Right lung (tissue), 10 donors: Measurements from ENCODE around the gene TPRN. TPM values are rescaled to one million over a fixed set of nuclear protein-coding genes. Genes with fewer than 3 reads are reported as not detected.
"Not testable (repeated sequence)": the region's sequence is repeated elsewhere in the genome, so short reads cannot be mapped to it uniquely, and the experiment has no call there.

Experiments used
- DNase-seq, 2 donors: peaks; one replicate each; pipeline ENCODE4 v3.0.0-alpha.2; 2013
- long read RNA-seq, 8 donors: transcript quantifications; one replicate each; lab custom pipeline, GENCODE V29; 2026
- polyA plus RNA-seq, 5 donors: library from polyadenylated mRNA; unstranded; fragments of 120-200 nt; gene quantifications; one replicate each; pipeline versions ENCODE4 v1.2.1 to v1.2.3, GENCODE V29; 2013; ENCODE audit warnings: inconsistent platforms in 1 of 5, low replicate concordance in 1 of 5; ENCODE audit not compliant: insufficient read length in 5 of 5, insufficient read depth in 1 of 5

The TPRN gene, protein sequence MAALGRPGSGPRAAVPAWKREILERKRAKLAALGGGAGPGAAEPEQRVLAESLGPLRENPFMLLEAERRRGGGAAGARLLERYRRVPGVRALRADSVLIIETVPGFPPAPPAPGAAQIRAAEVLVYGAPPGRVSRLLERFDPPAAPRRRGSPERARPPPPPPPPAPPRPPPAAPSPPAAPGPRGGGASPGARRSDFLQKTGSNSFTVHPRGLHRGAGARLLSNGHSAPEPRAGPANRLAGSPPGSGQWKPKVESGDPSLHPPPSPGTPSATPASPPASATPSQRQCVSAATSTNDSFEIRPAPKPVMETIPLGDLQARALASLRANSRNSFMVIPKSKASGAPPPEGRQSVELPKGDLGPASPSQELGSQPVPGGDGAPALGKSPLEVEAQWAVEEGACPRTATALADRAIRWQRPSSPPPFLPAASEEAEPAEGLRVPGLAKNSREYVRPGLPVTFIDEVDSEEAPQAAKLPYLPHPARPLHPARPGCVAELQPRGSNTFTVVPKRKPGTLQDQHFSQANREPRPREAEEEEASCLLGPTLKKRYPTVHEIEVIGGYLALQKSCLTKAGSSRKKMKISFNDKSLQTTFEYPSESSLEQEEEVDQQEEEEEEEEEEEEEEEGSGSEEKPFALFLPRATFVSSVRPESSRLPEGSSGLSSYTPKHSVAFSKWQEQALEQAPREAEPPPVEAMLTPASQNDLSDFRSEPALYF
- polyA plus RNA-seq: 10 to 100 TPM in 2 of 5 donors, 1 to 10 TPM in 3; 5.9 to 12.1 (median 7.6) TPM
- long read RNA-seq, donor 1, transcript TPRN-202 (4 exons, 2,661 nt): major isoform, 5 of 11 reads
- long read RNA-seq, donor 1, partial matches to known transcripts: 6 of 11 reads
- long read RNA-seq, donor 1, other reads (novel, unspliced or antisense): 0 of 11 reads
- long read RNA-seq, donor 2, partial matches to known transcripts: 0 of 4 reads
- long read RNA-seq, donor 2, other reads (novel, unspliced or antisense): 0 of 4 reads
- long read RNA-seq, donor 3, transcript TPRN-202 (4 exons, 2,661 nt): major isoform, 7 of 9 reads
- long read RNA-seq, donor 3, partial matches to known transcripts: 0 of 9 reads
- long read RNA-seq, donor 3, other reads (novel, unspliced or antisense): 0 of 9 reads
- long read RNA-seq, donor 4, partial matches to known transcripts: 0 of 1 reads
- long read RNA-seq, donor 4, other reads (novel, unspliced or antisense): 0 of 1 reads
- long read RNA-seq, donor 5, partial matches to known transcripts: 0 of 5 reads
- long read RNA-seq, donor 5, other reads (novel, unspliced or antisense): 0 of 5 reads
- long read RNA-seq, donor 6, partial matches to known transcripts: 0 of 4 reads
- long read RNA-seq, donor 6, other reads (novel, unspliced or antisense): 0 of 4 reads
- long read RNA-seq, donor 7, partial matches to known transcripts: 312 of 313 reads
- long read RNA-seq, donor 7, other reads (novel, unspliced or antisense): 0 of 313 reads
- long read RNA-seq, donor 8: 0 reads

DNA sequence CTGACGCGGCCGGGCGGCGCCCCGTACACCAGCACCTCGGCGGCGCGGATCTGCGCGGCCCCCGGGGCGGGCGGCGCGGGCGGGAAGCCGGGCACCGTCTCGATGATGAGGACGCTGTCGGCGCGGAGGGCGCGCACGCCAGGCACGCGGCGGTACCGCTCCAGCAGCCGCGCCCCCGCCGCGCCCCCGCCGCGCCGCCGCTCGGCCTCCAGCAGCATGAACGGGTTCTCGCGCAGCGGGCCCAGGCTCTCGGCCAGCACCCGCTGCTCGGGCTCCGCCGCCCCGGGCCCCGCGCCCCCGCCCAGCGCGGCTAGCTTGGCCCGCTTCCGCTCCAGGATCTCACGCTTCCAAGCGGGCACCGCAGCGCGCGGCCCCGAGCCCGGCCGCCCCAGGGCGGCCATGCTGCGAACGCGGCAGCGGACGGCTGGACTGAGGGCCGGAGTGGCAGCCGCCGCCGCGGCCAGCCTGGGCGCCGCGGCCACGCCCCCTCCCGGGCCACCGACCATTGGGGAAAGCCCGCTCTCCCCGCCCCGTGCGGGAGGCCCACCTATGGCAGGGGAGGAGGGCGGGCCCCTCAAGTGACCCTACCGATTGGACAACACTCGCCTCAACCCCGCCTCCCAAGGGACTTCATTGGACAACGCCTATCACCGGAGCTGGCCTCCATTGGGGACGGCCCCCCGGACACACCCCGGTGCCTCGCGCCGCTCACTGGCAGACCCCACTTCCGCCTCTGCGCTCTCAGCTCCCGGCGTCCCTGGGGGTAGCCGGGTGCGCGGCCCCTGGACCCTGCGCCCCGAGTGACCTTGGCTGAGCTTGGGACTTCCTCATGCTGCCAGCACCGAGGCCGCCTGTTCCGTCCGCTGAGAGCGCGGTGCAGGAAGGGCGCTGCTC lies at the start of gene TPRN:
Gene TPRN, minus strand, starts transcription at position 431 of the 894 bp plus-strand sequence. Its CDS starts 30 bp downstream, at position 401.
- DNase-seq: peak; percentile 97 to 98

DNA sequence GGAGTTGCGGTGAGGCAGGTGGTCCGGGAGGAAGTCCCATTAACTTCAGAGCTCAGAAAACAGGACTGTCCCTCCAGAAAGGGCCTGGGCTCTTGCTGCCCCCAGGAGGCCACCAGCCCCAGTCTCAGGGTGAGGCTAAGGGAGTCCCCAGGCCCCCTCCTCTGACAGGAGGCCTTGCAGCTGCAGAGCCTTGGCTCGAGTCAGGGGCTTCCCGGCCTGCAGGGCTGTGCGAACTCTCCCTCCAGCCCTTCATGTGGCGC lies 47.3 kb upstream of the TPRN start:
- DNase-seq: no peak

DNA sequence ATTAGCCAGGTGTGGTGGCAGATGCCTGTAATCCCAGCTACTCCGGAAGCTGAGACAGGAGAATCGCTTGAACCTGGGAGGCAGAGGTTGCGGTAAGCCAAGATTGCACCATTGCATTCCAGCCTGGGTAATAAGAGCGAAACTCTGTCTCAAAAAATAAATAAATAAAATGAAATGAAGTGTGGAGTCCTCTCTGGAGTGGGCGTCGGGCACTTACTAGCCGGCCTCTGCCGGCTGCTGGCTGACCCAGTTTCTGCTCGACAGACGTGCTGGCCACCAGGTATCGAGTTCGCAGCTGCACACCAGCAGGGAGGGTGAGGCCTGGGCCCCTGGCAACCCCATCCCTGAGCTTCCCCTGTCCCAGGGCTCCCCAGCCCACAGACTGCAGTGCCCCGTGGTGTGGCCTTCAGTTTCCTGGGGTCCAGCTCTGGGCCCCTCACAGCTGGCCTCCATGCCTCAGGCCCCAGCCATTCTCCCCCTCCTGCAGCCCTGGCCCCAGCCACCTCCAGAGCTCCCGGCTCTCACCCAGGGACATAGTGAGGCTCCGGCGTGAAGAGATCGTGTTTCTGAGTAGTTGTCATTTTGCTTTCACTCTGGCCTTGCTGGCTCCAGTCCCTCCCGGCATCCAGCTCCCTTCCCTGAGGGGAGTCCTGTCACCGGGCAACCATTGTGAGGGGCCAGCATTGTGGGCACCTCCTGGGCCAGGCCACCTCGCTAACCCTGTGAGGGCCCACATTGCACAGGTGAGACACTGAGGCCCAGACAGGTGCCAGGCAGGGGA lies 46.8 kb upstream of the TPRN start:
- DNase-seq: no peak

DNA sequence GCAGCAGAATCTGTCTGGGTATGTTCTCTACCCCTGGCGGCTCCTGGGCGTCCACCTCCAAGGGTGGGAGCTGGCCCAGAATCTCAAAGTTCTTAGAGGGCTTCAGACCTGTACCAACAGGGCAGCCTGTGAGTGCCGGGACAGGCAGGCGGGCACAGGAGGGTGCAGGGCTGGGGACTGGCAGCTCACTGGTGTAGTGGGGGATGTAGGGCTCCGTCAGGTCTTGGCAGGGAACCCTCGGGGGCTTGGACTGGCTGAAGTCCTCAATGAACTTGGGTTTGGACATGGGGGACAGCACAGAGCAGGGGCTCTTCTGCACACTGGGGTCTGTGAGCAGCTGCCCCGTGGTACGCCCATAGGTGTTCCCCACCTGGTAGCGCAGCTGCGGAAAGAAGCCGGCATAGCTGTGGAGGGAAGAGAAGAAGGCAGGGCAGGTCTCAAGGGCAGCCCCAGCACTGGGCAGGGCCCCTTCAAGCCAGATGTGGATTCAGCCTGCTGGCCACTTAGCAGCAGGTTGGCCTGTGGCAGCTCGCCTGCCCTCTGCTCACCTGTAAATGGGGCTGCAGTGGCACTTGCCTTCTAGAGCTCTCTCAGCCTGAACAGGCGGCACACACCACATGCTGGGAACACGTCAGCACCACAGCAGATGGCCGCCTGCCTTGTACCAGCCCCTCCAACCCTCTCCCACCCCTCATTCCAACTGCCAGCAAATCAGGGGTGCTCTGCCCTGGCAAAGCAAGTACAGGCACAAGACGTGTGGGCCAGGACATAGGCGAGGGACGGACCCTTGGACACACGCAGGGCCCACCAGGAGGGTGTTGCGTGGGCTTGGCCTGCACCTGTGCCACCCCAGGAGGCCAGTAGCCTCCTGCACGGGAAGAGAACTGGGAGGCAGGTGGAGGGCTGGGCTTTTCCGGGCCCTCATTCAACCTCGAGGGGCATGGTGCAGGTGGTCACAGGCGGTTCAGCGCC lies 45.2 kb upstream of the TPRN start:
- DNase-seq: no peak

DNA sequence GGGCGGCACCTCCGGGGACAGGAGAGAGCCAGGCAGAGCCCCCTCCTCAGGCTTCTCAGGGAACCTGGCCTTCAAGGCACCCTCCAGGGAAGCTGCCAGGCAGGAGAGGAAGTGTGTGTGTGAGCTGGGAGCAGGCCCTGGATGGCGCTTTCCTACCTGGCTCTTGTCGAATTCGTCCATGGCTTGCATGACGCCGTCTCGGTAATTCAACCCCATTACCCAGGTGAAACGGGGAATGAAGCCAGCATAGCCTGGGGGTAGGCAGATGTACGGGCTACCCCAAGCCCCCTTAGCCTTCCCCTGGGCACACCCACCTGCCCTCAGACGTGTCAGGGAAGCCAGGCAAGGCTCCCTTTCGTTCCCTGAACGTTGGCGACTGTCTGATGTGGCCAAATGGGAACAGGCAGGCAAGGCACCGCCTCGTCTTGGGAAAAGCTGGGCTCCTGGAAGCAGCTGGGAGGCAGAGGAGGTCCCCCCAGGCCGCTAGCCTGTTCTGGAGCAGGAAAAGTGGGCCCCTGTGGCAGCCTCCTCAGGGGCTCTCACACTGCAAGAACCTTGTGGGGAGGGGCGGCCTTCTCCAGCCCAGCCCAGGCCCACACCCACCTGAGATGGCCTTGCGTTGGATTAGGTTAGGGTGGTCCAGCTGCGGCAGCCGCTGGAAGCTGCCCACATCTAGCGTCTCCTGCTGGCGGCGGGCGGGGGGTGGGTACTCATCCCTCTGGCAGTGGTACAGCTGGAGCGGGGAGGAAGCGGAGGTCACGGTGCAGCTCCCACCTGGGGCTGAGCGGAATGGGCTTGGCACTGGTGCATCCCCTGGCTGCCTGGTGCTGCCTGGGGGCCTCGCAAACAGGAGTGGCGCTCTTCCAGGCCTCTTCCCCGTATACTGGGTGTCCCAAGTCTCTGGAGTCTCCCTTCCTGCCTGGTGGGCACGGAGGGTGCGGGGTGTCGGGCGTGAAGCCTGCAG lies 44.2 kb upstream of the TPRN start:
- DNase-seq: no peak

DNA sequence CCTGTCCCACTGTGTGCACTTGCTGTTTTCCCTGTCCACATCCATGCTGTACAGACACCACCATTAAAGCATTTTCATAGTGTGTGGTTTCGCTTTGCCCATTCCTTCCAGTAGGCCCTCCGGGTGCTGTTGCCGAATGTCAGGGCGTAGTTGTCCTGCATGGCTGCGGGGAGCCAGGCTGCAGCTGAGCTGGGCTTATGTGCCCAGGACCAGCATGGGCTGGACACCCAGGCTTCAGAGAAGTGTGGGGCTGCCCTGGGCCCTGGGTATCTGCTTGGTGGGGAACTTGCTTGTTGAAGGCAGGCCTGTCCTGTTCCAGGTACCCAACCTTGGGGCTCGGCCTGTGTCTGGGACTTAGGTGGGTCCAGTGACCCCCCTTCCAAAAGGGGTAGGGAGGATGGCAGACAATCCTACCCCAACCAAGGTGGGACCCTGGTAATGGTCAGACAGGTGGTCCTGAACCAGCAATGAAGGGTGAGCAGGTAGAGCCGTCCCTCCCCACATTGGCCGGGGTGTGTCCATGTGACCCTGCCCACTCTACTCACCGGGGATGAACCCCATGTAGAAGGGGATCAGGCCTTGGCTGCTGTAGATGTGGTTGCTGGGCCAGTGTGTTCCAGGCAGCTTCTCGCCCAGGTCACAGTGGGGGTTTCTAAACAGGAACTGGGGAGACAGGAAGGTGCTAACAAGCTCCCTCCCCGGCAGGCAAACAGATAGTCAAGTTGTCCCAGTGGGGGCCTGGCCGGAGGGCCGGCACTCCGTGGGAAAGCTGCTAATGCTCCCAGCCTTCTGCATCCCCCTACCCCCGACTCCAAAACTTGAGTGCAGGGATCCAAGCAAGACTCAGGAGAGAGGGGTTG lies 43.3 kb upstream of the TPRN start:
- no peak for DNase-seq

DNA sequence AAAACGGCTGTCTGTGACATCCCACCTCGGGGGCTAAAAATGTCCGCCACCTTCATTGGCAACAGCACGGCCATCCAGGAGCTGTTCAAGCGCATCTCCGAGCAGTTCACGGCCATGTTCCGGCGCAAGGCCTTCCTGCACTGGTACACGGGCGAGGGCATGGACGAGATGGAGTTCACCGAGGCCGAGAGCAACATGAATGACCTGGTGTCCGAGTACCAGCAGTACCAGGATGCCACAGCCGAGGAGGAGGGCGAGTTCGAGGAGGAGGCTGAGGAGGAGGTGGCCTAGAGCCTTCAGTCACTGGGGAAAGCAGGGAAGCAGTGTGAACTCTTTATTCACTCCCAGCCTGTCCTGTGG lies 42.7 kb upstream of the TPRN start:
- DNase-seq: not testable (repeated sequence)

DNA sequence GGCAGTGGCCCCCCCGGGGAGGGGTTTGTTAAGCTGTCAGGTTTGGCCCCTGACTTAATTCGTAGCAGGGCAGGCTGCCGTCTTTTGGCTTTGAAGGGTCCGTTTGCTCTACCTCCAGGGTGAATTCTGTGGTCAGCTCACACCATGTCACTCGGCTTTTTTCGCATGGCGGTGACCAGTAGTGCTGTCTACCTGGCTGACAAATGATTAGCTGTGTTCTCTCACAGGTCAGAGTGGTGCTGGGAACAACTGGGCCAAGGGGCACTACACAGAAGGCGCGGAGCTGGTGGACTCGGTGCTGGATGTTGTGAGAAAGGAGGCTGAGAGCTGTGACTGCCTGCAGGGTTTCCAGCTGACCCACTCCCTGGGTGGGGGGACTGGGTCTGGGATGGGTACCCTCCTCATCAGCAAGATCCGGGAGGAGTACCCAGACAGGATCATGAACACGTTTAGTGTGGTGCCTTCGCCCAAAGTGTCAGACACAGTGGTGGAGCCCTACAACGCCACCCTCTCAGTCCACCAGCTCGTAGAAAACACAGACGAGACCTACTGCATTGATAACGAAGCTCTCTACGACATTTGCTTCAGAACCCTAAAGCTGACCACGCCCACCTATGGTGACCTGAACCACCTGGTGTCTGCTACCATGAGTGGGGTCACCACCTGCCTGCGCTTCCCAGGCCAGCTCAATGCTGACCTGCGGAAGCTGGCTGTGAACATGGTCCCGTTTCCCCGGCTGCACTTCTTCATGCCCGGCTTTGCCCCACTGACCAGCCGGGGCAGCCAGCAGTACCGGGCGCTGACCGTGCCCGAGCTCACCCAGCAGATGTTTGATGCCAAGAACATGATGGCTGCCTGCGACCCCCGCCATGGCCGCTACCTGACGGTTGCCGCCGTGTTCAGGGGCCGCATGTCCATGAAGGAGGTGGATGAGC lies 42.0 kb upstream of the TPRN start:
- DNase-seq: no peak

DNA sequence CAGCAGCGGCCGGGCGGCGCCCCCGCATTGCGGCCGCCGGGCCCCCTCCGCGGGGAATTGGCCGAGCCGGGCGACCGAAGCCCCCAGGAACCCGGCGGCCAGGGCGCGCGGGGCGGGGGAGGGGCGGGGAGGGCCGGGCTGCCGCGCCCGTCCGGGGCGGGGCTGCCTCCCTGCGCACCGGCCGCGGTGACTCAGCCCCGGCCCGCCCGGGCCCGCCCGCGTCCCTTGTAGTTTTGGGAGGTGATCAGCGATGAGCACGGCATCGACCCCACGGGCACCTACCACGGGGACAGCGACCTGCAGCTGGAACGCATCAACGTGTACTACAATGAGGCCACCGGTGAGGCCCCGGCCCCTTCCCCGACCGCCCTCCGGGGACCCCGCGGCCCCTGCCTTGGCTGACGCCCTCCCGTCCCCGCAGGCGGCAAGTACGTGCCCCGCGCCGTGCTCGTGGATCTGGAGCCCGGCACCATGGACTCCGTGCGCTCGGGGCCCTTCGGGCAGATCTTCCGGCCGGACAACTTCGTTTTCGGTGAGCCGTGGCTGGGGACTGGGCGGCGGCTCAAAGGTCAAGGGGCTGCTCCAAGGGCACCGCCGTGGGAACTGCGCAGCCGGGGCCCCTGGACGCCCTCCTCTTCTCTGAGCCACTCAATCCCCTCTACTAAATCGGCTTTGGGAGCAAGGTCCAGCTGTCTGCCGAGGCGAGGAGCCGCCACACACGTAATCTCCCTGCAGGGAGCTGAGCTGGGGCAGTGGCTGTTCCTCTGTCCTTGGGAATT lies 41.1 kb upstream of the TPRN start:
- no peak for DNase-seq

DNA sequence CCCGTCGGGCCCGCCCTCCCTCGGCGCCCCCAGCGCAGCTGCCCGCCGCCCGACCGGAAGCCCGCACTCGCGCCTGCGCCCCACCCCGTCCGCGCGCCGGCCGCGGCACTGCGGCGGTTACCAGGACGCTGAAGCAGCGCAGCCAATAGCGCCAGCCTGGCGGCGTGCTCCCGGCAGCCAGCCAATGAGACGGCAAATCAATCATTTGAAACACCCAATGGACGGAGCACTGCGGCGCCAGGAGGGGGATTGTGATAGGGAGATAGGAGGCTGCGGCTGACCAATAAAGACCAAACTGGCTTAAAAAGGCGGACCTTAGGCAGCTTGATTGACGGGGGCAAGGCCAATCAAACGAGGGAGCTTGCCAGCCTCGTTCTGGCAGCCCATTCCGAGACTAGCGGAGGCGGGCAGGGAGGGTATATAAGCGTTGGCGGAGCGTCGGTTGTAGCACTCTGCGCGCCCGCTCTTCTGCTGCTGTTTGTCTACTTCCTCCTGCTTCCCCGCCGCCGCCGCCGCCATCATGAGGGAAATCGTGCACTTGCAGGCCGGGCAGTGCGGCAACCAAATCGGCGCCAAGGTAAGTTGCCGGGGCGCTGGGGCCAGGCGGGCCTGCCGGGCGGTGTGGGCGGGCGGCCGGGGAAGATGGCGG lies 40.4 kb upstream of the TPRN start, which contains the start of gene TUBB4B:
Gene TUBB4B, plus strand, starts transcription at position 447 of the 649 bp plus-strand sequence. Its CDS starts 74 bp downstream, at position 521.
- peak; percentile 100 for DNase-seq

DNA sequence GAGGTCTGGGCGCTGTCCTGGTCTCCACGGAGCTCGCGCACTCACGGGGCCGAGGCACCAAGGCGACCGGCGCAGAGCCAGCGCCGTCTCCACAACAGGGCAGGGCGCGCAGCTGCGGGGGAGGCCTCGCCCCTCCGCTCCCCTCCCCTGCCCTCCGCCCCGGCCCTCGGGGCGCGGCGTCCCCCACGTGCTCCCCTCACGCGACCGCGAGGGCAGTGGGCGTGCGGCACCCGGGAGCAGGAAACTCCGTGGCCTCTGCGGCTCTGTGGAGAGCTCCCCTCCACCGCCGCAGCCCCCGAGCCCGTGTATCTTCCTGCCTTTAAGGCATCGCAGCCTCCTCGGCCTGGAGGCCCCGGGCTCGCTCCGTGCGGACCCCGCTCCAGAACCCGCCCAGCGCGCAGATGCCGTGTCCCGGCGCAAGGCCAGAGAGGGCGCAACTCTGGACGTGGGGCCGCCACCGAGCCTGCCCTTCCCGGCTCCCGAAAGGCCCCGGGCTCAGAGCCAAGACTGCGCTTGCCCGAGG lies 39.8 kb upstream of the TPRN start:
- peak; percentile 88 to 92 for DNase-seq

DNA sequence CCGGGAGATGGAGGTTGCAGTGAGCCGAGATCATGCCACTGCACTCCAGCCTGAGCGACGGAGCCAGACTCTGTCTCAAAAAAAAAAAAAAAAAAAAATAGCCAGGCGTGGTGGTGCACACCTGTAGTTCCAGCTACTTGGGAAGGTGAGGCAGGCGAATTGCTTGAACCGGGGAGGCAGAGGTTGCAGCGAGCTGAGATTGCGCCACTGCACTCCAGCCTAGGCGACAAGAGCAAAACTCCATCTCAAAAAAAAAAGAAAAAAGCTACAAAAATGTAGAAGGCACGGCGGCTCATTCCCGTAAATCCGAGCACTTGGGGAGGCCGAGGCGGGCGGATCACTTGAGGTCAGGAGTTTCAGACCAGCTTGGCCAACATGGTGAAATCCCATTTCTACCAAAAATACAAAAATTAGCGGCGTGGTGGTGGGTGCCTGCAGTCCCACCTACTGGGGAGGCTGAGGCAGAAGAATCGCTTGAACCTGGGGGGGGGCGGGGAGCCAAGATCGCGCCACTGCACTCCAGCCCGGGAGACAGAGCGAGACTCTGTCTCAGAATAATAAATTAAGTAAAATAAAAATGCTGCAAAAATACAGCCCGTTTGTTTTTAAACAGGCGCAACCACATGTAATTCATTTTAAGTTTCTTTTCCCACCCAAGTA lies 39.1 kb upstream of the TPRN start:
- not testable (repeated sequence) for DNase-seq
